ENCODE results near the gene CACHD1. TPM values are rescaled to one million over a fixed set of nuclear protein-coding genes. Genes with fewer than 3 reads are reported as not detected.

The CACHD1 gene
- total RNA-seq, 2 experiments from 2014 or later, result not detected

DNA sequence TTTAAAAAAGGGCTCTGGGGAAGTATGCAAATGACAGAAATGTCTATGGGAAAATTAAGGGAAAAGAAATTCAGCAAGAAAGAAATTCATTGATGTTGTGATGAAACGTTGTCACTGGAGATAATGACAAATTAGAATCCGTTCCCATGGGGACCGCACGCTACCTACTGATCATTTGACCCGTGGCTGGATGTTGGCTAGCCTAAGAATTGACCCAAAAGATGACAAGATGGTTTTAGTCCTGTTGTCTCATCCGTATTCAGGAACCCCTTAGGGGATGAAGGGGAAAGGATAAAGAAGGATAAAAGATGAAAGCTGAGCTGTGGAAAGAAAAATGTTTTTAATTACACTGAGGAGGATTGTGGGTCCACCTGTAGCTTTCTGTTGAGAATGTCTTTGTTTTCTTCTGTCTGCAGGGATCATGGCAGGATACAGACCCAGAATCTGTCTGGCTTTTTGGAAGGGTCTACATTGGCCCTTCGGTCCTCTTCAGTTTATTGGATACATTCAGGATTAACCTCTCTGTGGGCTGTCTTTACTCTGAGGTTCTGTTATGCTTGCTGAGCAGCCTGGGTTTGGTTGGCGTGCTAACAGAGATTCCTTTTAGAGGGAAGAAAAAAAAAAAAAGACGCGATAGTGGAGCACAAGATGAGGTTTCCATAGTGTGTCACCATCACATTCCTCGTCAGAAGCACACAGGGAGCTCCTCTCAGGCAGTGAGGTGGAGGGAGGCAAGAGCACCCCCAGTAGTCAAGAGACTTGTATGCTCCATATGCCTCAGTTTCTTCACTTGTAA, 106.2 kb downstream of the CACHD1 start:
- intact Hi-C loops (cut with micrococcal nuclease; ENCODE audit: unreplicated experiment), result no loop called here
- H4K20me1 ChIP-seq (ENCODE audit: insufficient read depth, low read length), result no peaks in the 10 kb centered on the region
- CTCF ChIA-PET (ENCODE audit: unreplicated experiment), result no interaction called here
- DNase-seq (ENCODE audit: low spot score), result no peak
- no peak for TF ChIP-seq EZH2phosphoT487 (IDR thresholded peaks at IDR 0.05; ENCODE audit: borderline replicate concordance, low read depth, low read length)
- TF ChIP-seq, protein P1, sequence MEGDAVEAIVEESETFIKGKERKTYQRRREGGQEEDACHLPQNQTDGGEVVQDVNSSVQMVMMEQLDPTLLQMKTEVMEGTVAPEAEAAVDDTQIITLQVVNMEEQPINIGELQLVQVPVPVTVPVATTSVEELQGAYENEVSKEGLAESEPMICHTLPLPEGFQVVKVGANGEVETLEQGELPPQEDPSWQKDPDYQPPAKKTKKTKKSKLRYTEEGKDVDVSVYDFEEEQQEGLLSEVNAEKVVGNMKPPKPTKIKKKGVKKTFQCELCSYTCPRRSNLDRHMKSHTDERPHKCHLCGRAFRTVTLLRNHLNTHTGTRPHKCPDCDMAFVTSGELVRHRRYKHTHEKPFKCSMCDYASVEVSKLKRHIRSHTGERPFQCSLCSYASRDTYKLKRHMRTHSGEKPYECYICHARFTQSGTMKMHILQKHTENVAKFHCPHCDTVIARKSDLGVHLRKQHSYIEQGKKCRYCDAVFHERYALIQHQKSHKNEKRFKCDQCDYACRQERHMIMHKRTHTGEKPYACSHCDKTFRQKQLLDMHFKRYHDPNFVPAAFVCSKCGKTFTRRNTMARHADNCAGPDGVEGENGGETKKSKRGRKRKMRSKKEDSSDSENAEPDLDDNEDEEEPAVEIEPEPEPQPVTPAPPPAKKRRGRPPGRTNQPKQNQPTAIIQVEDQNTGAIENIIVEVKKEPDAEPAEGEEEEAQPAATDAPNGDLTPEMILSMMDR (conservative IDR thresholded peaks at IDR 0.05; ENCODE audit: low read length), result no peak
- no TSS peak for BruUV-seq (replicated peaks)
- no peaks in the 10 kb centered on the region for H3K36me3 ChIP-seq (ENCODE audit: insufficient read depth, low read length)
- no peaks in the 10 kb centered on the region for H3K9me2 ChIP-seq (ENCODE audit: insufficient read depth, low read length)
- no peaks in the 10 kb centered on the region for H3K9me3 ChIP-seq (ENCODE audit: low read length)
- no peak overlapping the region for H3K27ac ChIP-seq (ENCODE audit: low read depth, low read length, poor library complexity, severe bottlenecking)
- H3K4me2 ChIP-seq (ENCODE audit: low read length), result no peak overlapping the region
- no peaks in the 10 kb centered on the region for H3K4me1 ChIP-seq (ENCODE audit: insufficient read depth, low read length, poor library complexity, severe bottlenecking)
- POLR2A ChIA-PET, result no interaction called here
- no peak overlapping the region for H2AFZ ChIP-seq (ENCODE audit: low read length)
- H3K4me3 ChIP-seq (ENCODE audit: low read depth, low read length, poor library complexity, severe bottlenecking), result no peak overlapping the region
- H3K79me2 ChIP-seq (ENCODE audit: insufficient read depth, low read depth, low read length), result no peaks in the 10 kb centered on the region

DNA sequence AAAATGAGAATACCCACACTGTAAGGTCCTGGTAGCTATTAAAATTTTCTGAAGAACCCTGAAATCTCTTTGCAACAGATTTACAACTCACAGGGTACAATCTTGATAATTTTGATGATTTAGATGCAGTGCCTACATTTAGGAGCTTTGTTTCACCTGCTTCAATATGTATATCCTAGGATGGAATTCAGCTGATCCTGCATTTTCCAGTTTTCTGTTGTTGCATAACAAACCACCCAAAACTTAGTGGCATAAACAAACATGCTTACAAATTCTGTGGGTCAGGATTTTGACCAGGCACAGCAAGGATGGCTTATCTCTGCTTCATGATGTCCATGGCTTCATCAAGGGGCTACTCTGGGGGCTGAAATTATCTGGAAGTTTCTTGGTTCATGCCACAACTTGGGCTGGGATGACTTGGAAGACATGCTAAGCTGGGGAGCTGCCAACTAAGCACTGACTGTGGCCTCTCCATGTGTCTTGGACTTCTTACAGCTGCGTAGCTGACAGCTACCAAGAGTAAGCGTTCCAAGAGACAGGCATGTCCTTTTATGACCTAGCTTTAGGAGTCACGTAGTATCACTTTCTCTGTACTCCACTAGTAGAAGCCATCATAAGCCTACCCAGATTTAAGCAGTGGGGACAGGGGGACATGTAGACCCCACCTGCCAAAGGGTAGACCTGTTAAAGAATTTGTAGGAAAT, 108.5 kb downstream of the CACHD1 start:
- BruUV-seq (replicated peaks), result no TSS peak
- Histone ChIP-seq H3K4me2 (ENCODE audit: low read length) (no peak overlapping the region), H4K20me1 (ENCODE audit: insufficient read depth, low read length) (no peaks in the 10 kb centered on the region), H2AFZ (ENCODE audit: low read length) (no peak overlapping the region), H3K4me3 (ENCODE audit: low read depth, low read length, poor library complexity, severe bottlenecking) (no peak overlapping the region), H3K36me3 (ENCODE audit: insufficient read depth, low read length) (no peaks in the 10 kb centered on the region), H3K79me2 (ENCODE audit: insufficient read depth, low read depth, low read length) (no peaks in the 10 kb centered on the region), H3K9me3 (ENCODE audit: low read length) (no peaks in the 10 kb centered on the region), H3K4me1 (ENCODE audit: insufficient read depth, low read length, poor library complexity, severe bottlenecking) (no peaks in the 10 kb centered on the region), H3K9me2 (ENCODE audit: insufficient read depth, low read length) (no peaks in the 10 kb centered on the region), H3K27ac (ENCODE audit: low read depth, low read length, poor library complexity, severe bottlenecking) (no peak overlapping the region)
- ChIA-PET POLR2A (interaction anchor here (0.7 kb wide), 1 partner anchor 14 kb away, joined by 3 read pairs; no protein-coding TSS in a partner anchor), CTCF (ENCODE audit: unreplicated experiment) (no interaction called here)
- TF ChIP-seq, protein P1 (conservative IDR thresholded peaks at IDR 0.05; ENCODE audit: low read length), result no peak
- TF ChIP-seq EZH2phosphoT487 (IDR thresholded peaks at IDR 0.05; ENCODE audit: borderline replicate concordance, low read depth, low read length), result no peak
- no peak for DNase-seq (ENCODE audit: low spot score)
- intact Hi-C loops (cut with micrococcal nuclease; ENCODE audit: unreplicated experiment), result no loop called here

DNA sequence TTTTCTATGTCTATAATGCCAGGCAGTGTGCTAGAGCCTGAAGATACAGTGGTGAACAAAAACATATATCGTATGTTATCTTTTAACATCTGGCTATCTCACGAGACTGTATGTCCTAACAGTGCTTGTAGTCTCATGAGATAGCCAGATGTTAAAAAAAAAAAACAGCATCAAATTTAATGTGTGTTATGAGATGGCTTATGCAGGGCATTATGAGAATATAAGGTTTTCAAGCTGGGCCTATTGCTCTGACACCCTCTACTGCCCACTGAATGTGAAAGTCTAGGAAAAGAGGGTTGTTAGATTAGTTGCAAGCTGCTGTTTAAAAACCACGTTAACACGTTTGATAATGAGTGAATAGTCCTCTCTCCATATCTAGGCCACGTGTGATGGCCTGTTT, 109.8 kb downstream of the CACHD1 start:
- Histone ChIP-seq H4K20me1 (ENCODE audit: insufficient read depth, low read length) (no peaks in the 10 kb centered on the region), H3K9me2 (ENCODE audit: insufficient read depth, low read length) (no peaks in the 10 kb centered on the region), H3K79me2 (ENCODE audit: insufficient read depth, low read depth, low read length) (no peaks in the 10 kb centered on the region), H3K4me3 (ENCODE audit: low read depth, low read length, poor library complexity, severe bottlenecking) (no peak overlapping the region), H3K9me3 (ENCODE audit: low read length) (no peaks in the 10 kb centered on the region), H2AFZ (ENCODE audit: low read length) (no peak overlapping the region), H3K36me3 (ENCODE audit: insufficient read depth, low read length) (no peaks in the 10 kb centered on the region), H3K4me2 (ENCODE audit: low read length) (no peak overlapping the region), H3K4me1 (ENCODE audit: insufficient read depth, low read length, poor library complexity, severe bottlenecking) (no peaks in the 10 kb centered on the region), H3K27ac (ENCODE audit: low read depth, low read length, poor library complexity, severe bottlenecking) (no peak overlapping the region)
- ChIA-PET CTCF (ENCODE audit: unreplicated experiment) (no interaction called here), POLR2A (interaction anchor here (0.6 kb wide), 1 partner anchor 839 kb away, joined by 4 read pairs; no protein-coding TSS in a partner anchor)
- TF ChIP-seq, protein P1 (conservative IDR thresholded peaks at IDR 0.05; ENCODE audit: low read length), result no peak
- no peak for TF ChIP-seq EZH2phosphoT487 (IDR thresholded peaks at IDR 0.05; ENCODE audit: borderline replicate concordance, low read depth, low read length)
- BruUV-seq (replicated peaks), result no TSS peak
- no peak for DNase-seq (ENCODE audit: low spot score)
- intact Hi-C loops (cut with micrococcal nuclease; ENCODE audit: unreplicated experiment), result no loop called here
